Endothelial cell of umbilical vein (primary cell): ENCODE measurements around the gene CUX1. TPM values are rescaled to one million over a fixed set of nuclear protein-coding genes. Genes with fewer than 3 reads are reported as not detected.
A peak's percentile ranks its signal among the peaks of the same experiment; 100 is the strongest.

Source experiments
- BruUV-seq: library from RNA; stranded (reverse); fragments of 400-500 nt; replicated peaks from 2 replicates; lab custom pipeline; 2021; lab: Mats Ljungman, UMichigan
- CTCF ChIA-PET: fragments of 300-600, 350-600 bp; sonication (Branson Sonifier 250); formaldehyde crosslinking; loops from one replicate; lab custom pipeline; 2021; ENCODE audit warnings: antibody characterized with exemption, inconsistent platforms; lab: Charles Lee
- POLR2A ChIA-PET: fragments of 300-600, 350-600 bp; sonication (Branson Sonifier 250); formaldehyde crosslinking; loops from one replicate; lab custom pipeline; 2021; ENCODE audit warnings: antibody characterized with exemption, inconsistent platforms; lab: Charles Lee
- DNase-seq: peaks from one replicate; pipeline ENCODE4 v3.0.0-alpha.2; 2011; ENCODE audit warnings: low read depth, low spot score
- FAIRE-seq: peaks from 2 replicates; lab custom pipeline; 2011; peaks lifted over from hg19 to GRCh38; lab: Jason Lieb, UNC
- H2AFZ ChIP-seq: 2 replicates; pipeline ENCODE4 v1.6.0; 2012; ENCODE audit warnings: low read depth, low read length, control low read depth, inconsistent platforms
- H3K27ac ChIP-seq: 2 replicates; pipeline ENCODE4 v1.5.1; 2011; ENCODE audit warnings: low read depth, mild to moderate bottlenecking, control low read depth, low read length, moderate library complexity; ENCODE audit not compliant: insufficient read depth
- H3K27me3 ChIP-seq, 2 experiments: 2 replicates each; pipeline versions ENCODE4 v1.6.0 to v1.6.1; 2011; ENCODE audit warnings: low read length in 2 of 2, mixed read lengths in 1 of 2; ENCODE audit not compliant: control insufficient read depth in 2 of 2, insufficient read depth in 2 of 2
- H3K36me3 ChIP-seq, 2 experiments: 2 replicates in 1 of 2; 3 replicates in 1 of 2; pipeline ENCODE4 v1.5.1; 2011; ENCODE audit warnings: low read length in 2 of 2, mild to moderate bottlenecking in 1 of 2, moderate library complexity in 1 of 2; ENCODE audit not compliant: control insufficient read depth in 2 of 2, insufficient read depth in 2 of 2; ENCODE audit errors: extremely low read depth in 1 of 2
- H3K4me1 ChIP-seq: 3 replicates; pipeline ENCODE4 v1.5.1; 2011; ENCODE audit warnings: mild to moderate bottlenecking, low read length; ENCODE audit not compliant: control insufficient read depth, insufficient read depth; ENCODE audit errors: extremely low read depth
- H3K4me2 ChIP-seq: 2 replicates; pipeline ENCODE4 v1.6.1; 2011; ENCODE audit warnings: low read length, control low read depth, mixed read lengths; ENCODE audit not compliant: insufficient read depth
- H3K4me3 ChIP-seq, 3 experiments: fragments of 200-600 bp in 1 of 3; sonication (generic), shearing (Covaris generic) in 1 of 3; replicated peaks in 1 of 3; 2 replicates each; pipeline ENCODE4 v1.5.1; 2011 to 2016; ENCODE audit warnings: control low read depth in 3 of 3, low read length in 3 of 3, mild to moderate bottlenecking in 2 of 3, inconsistent platforms in 1 of 3, low read depth in 1 of 3, moderate library complexity in 1 of 3; ENCODE audit not compliant: insufficient read depth in 1 of 3
- H3K79me2 ChIP-seq: 2 replicates; pipeline ENCODE4 v1.6.0; 2012; ENCODE audit warnings: low read length, inconsistent platforms; ENCODE audit not compliant: control insufficient read depth, insufficient read depth
- H3K9ac ChIP-seq: replicated peaks from 2 replicates; pipeline ENCODE3; 2011; ENCODE audit warnings: low read length, control low read depth; ENCODE audit not compliant: insufficient read depth; ENCODE audit errors: extremely low read depth
- H3K9me1 ChIP-seq: replicated peaks from 3 replicates; pipeline ENCODE4 v1.6.0; 2011; ENCODE audit warnings: mild to moderate bottlenecking, low read length; ENCODE audit not compliant: control insufficient read depth, insufficient read depth; ENCODE audit errors: extremely low read depth
- H3K9me3 ChIP-seq: replicated peaks from 2 replicates; pipeline ENCODE4 v1.5.1; 2012; ENCODE audit warnings: low read length, inconsistent platforms; ENCODE audit not compliant: control insufficient read depth, insufficient read depth
- H4K20me1 ChIP-seq: replicated peaks from 2 replicates; pipeline ENCODE3; 2011; ENCODE audit warnings: mild to moderate bottlenecking, low read length; ENCODE audit not compliant: control insufficient read depth, insufficient read depth; ENCODE audit errors: extremely low read depth
- CTCF ChIP-seq, 2 donors: IDR thresholded peaks; 1 replicate in 1 of 2; 2 replicates in 1 of 2; pipeline ENCODE4 v1.5.1; 2011; ENCODE audit warnings: low read length in 2 of 2, mild to moderate bottlenecking in 2 of 2, moderate library complexity in 2 of 2, control low read depth in 1 of 2, inconsistent platforms in 1 of 2, low read depth in 1 of 2; ENCODE audit not compliant: insufficient read depth in 1 of 2; ENCODE audit errors: extremely low read depth in 1 of 2
- EZH2 ChIP-seq: IDR thresholded peaks from 2 replicates; pipeline ENCODE4 v1.6.1; 2012; ENCODE audit warnings: borderline replicate concordance, low read depth, mild to moderate bottlenecking, moderate library complexity, low read length, inconsistent platforms; ENCODE audit not compliant: severe bottlenecking
- FOS ChIP-seq: IDR thresholded peaks from 2 replicates; pipeline ENCODE4 v1.6.1; 2011; ENCODE audit warnings: mild to moderate bottlenecking, low read length, moderate library complexity, borderline replicate concordance; ENCODE audit not compliant: insufficient read depth
- GATA2 ChIP-seq: IDR thresholded peaks from 2 replicates; pipeline ENCODE4 v1.7.0; 2011; ENCODE audit warnings: low read depth, mild to moderate bottlenecking, moderate library complexity, mixed read lengths, low read length; ENCODE audit not compliant: insufficient read length, insufficient read depth
- JUN ChIP-seq: IDR thresholded peaks from 2 replicates; pipeline ENCODE4 v1.6.1; 2011; ENCODE audit warnings: borderline replicate concordance, low read depth; ENCODE audit not compliant: insufficient read length, insufficient read depth
- MAX ChIP-seq: IDR thresholded peaks from 2 replicates; pipeline ENCODE4 v1.6.1; 2011; ENCODE audit not compliant: insufficient read depth, insufficient read length
- MYC ChIP-seq: IDR thresholded peaks from one replicate; pipeline ENCODE4 v1.6.1; 2011; ENCODE audit warnings: mild to moderate bottlenecking, low read depth, low read length
- POLR2A ChIP-seq: IDR thresholded peaks from 2 replicates; pipeline ENCODE4 v1.6.1; 2012; ENCODE audit warnings: low read depth, mild to moderate bottlenecking, control low read depth, low read length
- POLR2AphosphoS5 ChIP-seq: IDR thresholded peaks from 2 replicates; pipeline ENCODE4 v1.6.1; 2012; ENCODE audit warnings: low read depth, mild to moderate bottlenecking, control low read depth, low read length, moderate library complexity; ENCODE audit not compliant: insufficient read depth
- dilution Hi-C: fragments of 300-500 bp; cut with MboI; formaldehyde crosslinking; loops from one replicate; pipeline ENCODE4 v1.15.0; 2019; ENCODE audit warnings: low sequenced_read_pairs; ENCODE audit not compliant: extremely low pct_ligation_motif_present
- intact Hi-C: fragments of 100-400 bp; cut with micrococcal nuclease; formaldehyde crosslinking; loops from one replicate; pipeline ENCODE4 v1.10.0; 2022
- polyA plus RNA-seq, 4 experiments: library from polyadenylated mRNA; depleted of rRNA in 3 of 4; stranded (reverse) in 3 of 4; unstranded in 1 of 4; fragments of >200 nt; gene quantifications; 2 replicates each; pipeline versions ENCODE4 v1.2.1 to v1.2.3, GENCODE V29; 2011 to 2012; ENCODE audit warnings: missing spikeins in 1 of 4
- total RNA-seq: library from RNA; stranded (reverse); gene quantifications from 2 replicates; pipeline ENCODE4 v1.2.3, GENCODE V29; 2021

Gene CUX1
- total and polyA plus RNA-seq, 2 donors (not counting 3 experiments of a cell fraction or from before 2014, with no cell fraction given), result 13.8 to 49.8 TPM

DNA sequence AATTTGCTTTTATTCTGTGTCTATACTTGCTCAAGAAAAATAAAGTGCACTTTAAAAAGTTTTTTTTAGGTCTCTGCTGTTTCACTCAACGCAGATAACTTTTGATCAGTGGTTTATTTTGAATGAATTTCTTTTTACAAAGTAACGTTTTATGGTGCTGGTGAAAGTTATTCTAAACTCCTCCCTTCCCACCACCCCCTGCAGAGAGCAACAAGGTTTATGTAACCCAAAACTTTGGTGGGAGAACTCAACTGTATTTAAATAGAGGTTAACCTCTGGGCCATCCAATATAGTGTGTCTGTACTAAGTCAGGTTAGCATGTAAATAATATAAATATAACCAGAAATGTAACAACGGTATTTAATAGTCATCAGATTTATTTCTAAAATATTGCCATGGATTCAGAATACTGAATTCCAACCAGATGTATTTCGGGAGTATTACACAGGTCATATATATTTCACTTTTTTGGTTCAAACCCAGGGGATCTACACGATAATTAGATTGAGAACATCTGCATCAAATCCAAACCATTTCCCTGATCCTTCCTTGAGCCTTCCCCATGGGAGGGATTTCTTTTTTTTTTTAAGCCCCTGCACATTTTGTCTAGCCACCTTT is 3.9 kb upstream of the CUX1 start:
- H4K20me1 ChIP-seq, result peaks cover 4% of the 10 kb centered on the region
- H3K9me3 ChIP-seq, result no peaks in the 10 kb centered on the region
- TF ChIP-seq CTCF (IDR thresholded peaks at IDR 0.05; ENCODE audit: extremely low read depth in 1 of 2, insufficient read depth in 1 of 2, low read depth in 1 of 2, low read length in 2 of 2) (no peak), POLR2AphosphoS5 (no peak), MYC (no peak), POLR2A (no peak), GATA2 (no peak), FOS (no peak), MAX (no peak), JUN (no peak), EZH2 (no peak)
- H3K4me1 ChIP-seq, result peaks cover 14% of the 10 kb centered on the region
- intact Hi-C loops (loop anchor here (1.0 to 10.0 kb wide), 6 partner anchors 43 to 311 kb away; no protein-coding TSS in a partner anchor), dilution Hi-C loops (no loop called here)
- ChIA-PET POLR2A (no interaction called here), CTCF (interaction anchor here (0.6 to 2.3 kb wide), 17 partner anchors 23 to 426 kb away, joined by 3 to 36 read pairs (median 4); no protein-coding TSS in a partner anchor)
- peak overlapping the region; percentile 67 for H3K4me2 ChIP-seq
- DNase-seq (no peak), FAIRE-seq (no peak)
- H3K4me3 ChIP-seq, result no peak overlapping the region
- no TSS peak for BruUV-seq
- peak overlapping the region; percentile 56 for H2AFZ ChIP-seq
- H3K9me1 ChIP-seq, result no peaks in the 10 kb centered on the region
- H3K27me3 ChIP-seq, result no peaks in the 10 kb centered on the region
- no peak overlapping the region for H3K9ac ChIP-seq
- peaks cover 10% of the 10 kb centered on the region for H3K79me2 ChIP-seq
- no peaks in the 10 kb centered on the region for H3K36me3 ChIP-seq
- H3K27ac ChIP-seq, result no peak overlapping the region
